ENCODE results near the gene TIGAR. TPM values are rescaled to one million over a fixed set of nuclear protein-coding genes. Genes with fewer than 3 reads are reported as not detected.

The TIGAR gene
- polyA plus RNA-seq, 1 experiment, result 28.8 TPM

- no peak for DNase-seq (ENCODE audit: low read depth, low spot score)
- no peak overlapping the region for H3K27ac ChIP-seq (ENCODE audit: low read depth, low read length)
- ChIA-PET CTCF (no interaction called here), POLR2A (interaction anchor here (0.6 kb wide), 1 partner anchor 11 kb away, joined by 4 read pairs; no protein-coding TSS in a partner anchor)
- H3K4me3 ChIP-seq (ENCODE audit: low read depth, low read length), result no peak overlapping the region
- H3K9me3 ChIP-seq (ENCODE audit: control insufficient read depth, insufficient read depth, low read length), result no peaks in the 10 kb centered on the region
- TF ChIP-seq, protein P1, sequence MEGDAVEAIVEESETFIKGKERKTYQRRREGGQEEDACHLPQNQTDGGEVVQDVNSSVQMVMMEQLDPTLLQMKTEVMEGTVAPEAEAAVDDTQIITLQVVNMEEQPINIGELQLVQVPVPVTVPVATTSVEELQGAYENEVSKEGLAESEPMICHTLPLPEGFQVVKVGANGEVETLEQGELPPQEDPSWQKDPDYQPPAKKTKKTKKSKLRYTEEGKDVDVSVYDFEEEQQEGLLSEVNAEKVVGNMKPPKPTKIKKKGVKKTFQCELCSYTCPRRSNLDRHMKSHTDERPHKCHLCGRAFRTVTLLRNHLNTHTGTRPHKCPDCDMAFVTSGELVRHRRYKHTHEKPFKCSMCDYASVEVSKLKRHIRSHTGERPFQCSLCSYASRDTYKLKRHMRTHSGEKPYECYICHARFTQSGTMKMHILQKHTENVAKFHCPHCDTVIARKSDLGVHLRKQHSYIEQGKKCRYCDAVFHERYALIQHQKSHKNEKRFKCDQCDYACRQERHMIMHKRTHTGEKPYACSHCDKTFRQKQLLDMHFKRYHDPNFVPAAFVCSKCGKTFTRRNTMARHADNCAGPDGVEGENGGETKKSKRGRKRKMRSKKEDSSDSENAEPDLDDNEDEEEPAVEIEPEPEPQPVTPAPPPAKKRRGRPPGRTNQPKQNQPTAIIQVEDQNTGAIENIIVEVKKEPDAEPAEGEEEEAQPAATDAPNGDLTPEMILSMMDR (IDR thresholded peaks at IDR 0.05; ENCODE audit: low read depth, low read length), result no peak
- H3K27me3 ChIP-seq (ENCODE audit: control insufficient read depth, insufficient read depth, low read length), result peaks cover 11% of the 10 kb centered on the region
Observed at GRCh38 chr12:4282892-4283511, 38.0 kb upstream of the TIGAR start.

GRCh38 chr12:4283512-4284255 is 37.3 kb upstream of the TIGAR start:
- CTCF ChIA-PET, result no interaction called here
- TF ChIP-seq, protein P1 (IDR thresholded peaks at IDR 0.05; ENCODE audit: low read depth, low read length), result no peak
- Histone ChIP-seq H3K27ac (ENCODE audit: low read depth, low read length) (no peak overlapping the region), H3K27me3 (ENCODE audit: control insufficient read depth, insufficient read depth, low read length) (peaks cover 7% of the 10 kb centered on the region), H3K9me3 (ENCODE audit: control insufficient read depth, insufficient read depth, low read length) (no peaks in the 10 kb centered on the region), H3K4me3 (ENCODE audit: low read depth, low read length) (no peak overlapping the region)
- POLR2A ChIA-PET, result interaction anchor here (0.6 kb wide), 1 partner anchor 12 kb away, joined by 9 read pairs; no protein-coding TSS in a partner anchor
- no peak for DNase-seq (ENCODE audit: low read depth, low spot score)

DNA sequence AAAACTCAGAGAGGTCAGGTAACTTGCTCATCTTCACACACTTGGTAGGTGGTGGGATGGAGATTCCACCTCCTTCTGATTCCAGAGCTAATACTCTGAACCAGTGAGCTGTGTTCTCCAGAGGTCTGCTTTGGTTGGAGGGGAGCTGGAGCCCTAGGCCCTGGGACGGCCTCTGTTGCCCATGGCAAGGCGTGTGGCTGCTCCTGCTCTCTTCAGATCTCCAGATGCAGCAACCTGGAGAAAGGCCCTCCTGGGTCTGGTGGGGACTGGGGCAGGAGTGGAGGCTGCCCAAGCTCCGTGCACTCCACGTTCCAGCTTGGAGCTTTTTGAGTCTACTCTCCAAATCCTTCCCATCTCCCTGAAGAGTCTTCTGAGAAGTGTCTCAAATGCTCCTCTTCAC is 36.7 kb upstream of the TIGAR start:
- Histone ChIP-seq H3K27me3 (ENCODE audit: control insufficient read depth, insufficient read depth, low read length) (peaks cover 2% of the 10 kb centered on the region), H3K4me3 (ENCODE audit: low read depth, low read length) (no peak overlapping the region), H3K9me3 (ENCODE audit: control insufficient read depth, insufficient read depth, low read length) (no peaks in the 10 kb centered on the region), H3K27ac (ENCODE audit: low read depth, low read length) (no peak overlapping the region)
- no peak for DNase-seq (ENCODE audit: low read depth, low spot score)
- ChIA-PET POLR2A (interaction anchor here (0.6 kb wide), 1 partner anchor 12 kb away, joined by 9 read pairs; no protein-coding TSS in a partner anchor), CTCF (no interaction called here)
- TF ChIP-seq, protein P1 (IDR thresholded peaks at IDR 0.05; ENCODE audit: low read depth, low read length), result no peak

DNA sequence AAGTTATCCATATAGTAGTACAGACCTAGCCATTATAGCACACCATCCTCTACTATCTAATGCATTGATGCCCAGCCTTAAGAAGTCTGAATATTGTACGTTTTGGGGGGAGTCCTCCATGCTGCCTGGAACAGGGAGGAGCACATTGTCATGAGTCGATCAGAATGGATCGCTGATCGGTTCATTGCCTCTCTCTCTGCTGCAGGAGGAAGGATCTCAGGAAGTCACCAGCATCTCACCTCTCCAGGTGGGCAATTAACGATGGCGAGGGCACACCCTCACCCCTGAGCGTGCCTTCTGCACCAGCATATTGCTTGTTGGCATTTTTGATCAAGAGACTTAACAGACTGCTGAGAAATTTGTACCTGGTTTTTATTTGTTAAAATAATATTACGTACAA is 35.9 kb upstream of the TIGAR start:
- TF ChIP-seq, protein P1 (IDR thresholded peaks at IDR 0.05; ENCODE audit: low read depth, low read length), result no peak

DNA sequence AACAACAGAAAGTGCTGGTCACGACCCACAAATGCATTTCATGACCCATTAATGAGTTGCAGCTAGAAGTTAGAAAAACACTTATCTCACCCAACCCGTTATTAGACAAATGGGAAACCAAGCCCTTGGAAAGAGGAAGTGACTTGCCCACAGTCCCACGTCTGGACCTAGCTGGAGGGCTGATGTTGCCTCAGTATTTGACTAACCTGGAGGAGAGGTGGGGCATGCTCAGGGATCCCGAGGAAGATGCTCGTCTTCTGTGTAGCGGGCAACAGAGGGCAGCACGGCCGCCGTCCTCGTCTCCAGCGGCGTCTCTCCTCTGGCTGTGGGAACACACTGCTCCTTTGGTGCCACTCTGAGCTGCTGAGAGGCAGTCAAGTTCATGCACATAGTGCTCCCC is 34.8 kb upstream of the TIGAR start:
- no peak for DNase-seq (ENCODE audit: low read depth, low spot score)
- Histone ChIP-seq H3K27me3 (ENCODE audit: control insufficient read depth, insufficient read depth, low read length) (peaks cover 2% of the 10 kb centered on the region), H3K27ac (ENCODE audit: low read depth, low read length) (no peak overlapping the region), H3K4me3 (ENCODE audit: low read depth, low read length) (no peak overlapping the region), H3K9me3 (ENCODE audit: control insufficient read depth, insufficient read depth, low read length) (no peaks in the 10 kb centered on the region)
- TF ChIP-seq, protein P1 (IDR thresholded peaks at IDR 0.05; ENCODE audit: low read depth, low read length), result no peak
- POLR2A ChIA-PET, result no interaction called here
- CTCF ChIA-PET, result interaction anchor here (1.2 kb wide), 1 partner anchor 10 kb away, joined by 8 read pairs; no protein-coding TSS in a partner anchor

More for the DNA sequence above, 35.9 kb upstream of the TIGAR start:
- Histone ChIP-seq H3K9me3 (ENCODE audit: control insufficient read depth, insufficient read depth, low read length) (no peaks in the 10 kb centered on the region), H3K27me3 (ENCODE audit: control insufficient read depth, insufficient read depth, low read length) (peaks cover 2% of the 10 kb centered on the region), H3K4me3 (ENCODE audit: low read depth, low read length) (no peak overlapping the region), H3K27ac (ENCODE audit: low read depth, low read length) (no peak overlapping the region)
- DNase-seq (ENCODE audit: low read depth, low spot score), result no peak
- CTCF ChIA-PET, result interaction anchor here (1.2 kb wide), 1 partner anchor 8 kb away, joined by 8 read pairs; no protein-coding TSS in a partner anchor
- POLR2A ChIA-PET, result no interaction called here
